Hematopoietic multipotent progenitor cell treated with erythropoietin and hydrocortisone succinate and interleukin-3 and kit ligand, for 6 days (in vitro differentiated cells): ENCODE results near the gene KCMF1.

Experiments
- DNase-seq: peaks from one replicate; pipeline ENCODE4 v3.0.0-alpha.2; 2015

KCMF1 gene

GRCh38 chr2:84986018-84986417, 15.1 kb downstream of the KCMF1 start:
- no peak for DNase-seq

GRCh38 chr2:84989422-84989821, 18.5 kb downstream of the KCMF1 start:
- no peak for DNase-seq

GRCh38 chr2:84989927-84990326, 19.0 kb downstream of the KCMF1 start:
- no peak for DNase-seq

- DNase-seq: no peak
Measured at GRCh38 chr2:84991404-84992160, 20.6 kb downstream of the KCMF1 start.

- DNase-seq: no peak
Measured at GRCh38 chr2:84995826-84996225, 24.9 kb downstream of the KCMF1 start.

GRCh38 chr2:84996909-84997308, 25.9 kb downstream of the KCMF1 start:
- DNase-seq: no peak

GRCh38 chr2:84999553-84999955, 28.6 kb downstream of the KCMF1 start:
- DNase-seq: no peak

GRCh38 chr2:85001595-85001994, 30.6 kb downstream of the KCMF1 start:
- DNase-seq: no peak

- DNase-seq: no peak
Measured at GRCh38 chr2:85002534-85002933, 31.6 kb downstream of the KCMF1 start.

GRCh38 chr2:85008252-85008651, 37.3 kb downstream of the KCMF1 start:
- no peak for DNase-seq

- DNase-seq: peak; percentile 50
Measured at GRCh38 chr2:85009019-85009618, 38.2 kb downstream of the KCMF1 start.

GRCh38 chr2:85010404-85010803, 39.4 kb downstream of the KCMF1 start:
- DNase-seq: no peak

GRCh38 chr2:85011098-85011497, 40.1 kb downstream of the KCMF1 start:
- no peak for DNase-seq

- no peak for DNase-seq
Measured at GRCh38 chr2:85011747-85012146, 40.8 kb downstream of the KCMF1 start.

- DNase-seq: peak; percentile 75
Measured at GRCh38 chr2:85012431-85012830, 41.5 kb downstream of the KCMF1 start.

- DNase-seq: no peak
Measured at GRCh38 chr2:85012855-85013254, 41.9 kb downstream of the KCMF1 start.

- peak; percentile 57 for DNase-seq
Measured at GRCh38 chr2:85015653-85016360, 44.8 kb downstream of the KCMF1 start.

- DNase-seq: no peak
Measured at GRCh38 chr2:85016446-85016845, 45.5 kb downstream of the KCMF1 start.

- peak; percentile 57 for DNase-seq
Measured at GRCh38 chr2:85017411-85018048, 46.6 kb downstream of the KCMF1 start.

- no peak for DNase-seq
Measured at GRCh38 chr2:85018049-85018447, 47.1 kb downstream of the KCMF1 start.

GRCh38 chr2:85019121-85019520, 48.2 kb downstream of the KCMF1 start:
- DNase-seq: no peak

GRCh38 chr2:85022232-85022631, 51.3 kb downstream of the KCMF1 start:
- DNase-seq: no peak

- DNase-seq: no peak
Measured at GRCh38 chr2:85024372-85025047, 53.5 kb downstream of the KCMF1 start.
